OCI-LY7 (cell line): ENCODE data around the gene ZBTB20. TPM values are rescaled to one million over a fixed set of nuclear protein-coding genes. Genes with fewer than 3 reads are reported as not detected.

Experiments
- BruUV-seq: library from RNA; stranded (reverse); fragments of 400-500 nt; replicated peaks from 2 replicates; lab custom pipeline; 2021; lab: Mats Ljungman, UMichigan
- CTCF ChIA-PET: fragments of 300-600 bp; sonication (Branson Sonifier 250); formaldehyde crosslinking; loops from one replicate; lab custom pipeline; 2022; ENCODE audit warnings: antibody characterized with exemption; ENCODE audit not compliant: unreplicated experiment; lab: Charles Lee
- POLR2A ChIA-PET: fragments of 300-600 bp; sonication (Branson Sonifier 250); formaldehyde crosslinking; loops from one replicate; lab custom pipeline; 2022; ENCODE audit warnings: antibody characterized with exemption; lab: Charles Lee
- DNase-seq: peaks from one replicate; pipeline ENCODE4 v3.0.0-alpha.2; 2015; ENCODE audit warnings: low spot score
- H2AFZ ChIP-seq: fragments of 200-600 bp; sonication (generic), shearing (Covaris generic); 2 replicates; pipeline ENCODE4 v1.6.1; 2014; ENCODE audit warnings: mild to moderate bottlenecking, antibody characterized with exemption, low read length, moderate library complexity
- H3K27ac ChIP-seq: fragments of 200-600 bp; sonication (generic); 2 replicates; pipeline ENCODE4 v1.5.1; 2014; ENCODE audit warnings: mixed run types, low read depth, mild to moderate bottlenecking, moderate library complexity, low read length, inconsistent platforms; ENCODE audit not compliant: poor library complexity, severe bottlenecking
- H3K36me3 ChIP-seq: fragments of 200-600 bp; sonication (generic); 2 replicates; pipeline ENCODE4 v1.6.1; 2014; ENCODE audit warnings: mild to moderate bottlenecking, antibody characterized with exemption, low read length, moderate library complexity, mixed read lengths; ENCODE audit not compliant: insufficient read depth
- H3K4me1 ChIP-seq: fragments of 200-600 bp; sonication (generic); 2 replicates; pipeline ENCODE4 v1.5.1; 2014; ENCODE audit warnings: mild to moderate bottlenecking, low read length; ENCODE audit not compliant: insufficient read depth, poor library complexity, severe bottlenecking
- H3K4me2 ChIP-seq: fragments of 200-600 bp; sonication (generic); 2 replicates; pipeline ENCODE4 v1.6.1; 2014; ENCODE audit warnings: mild to moderate bottlenecking, low read length
- H3K4me3 ChIP-seq: fragments of 200-600 bp; sonication (generic); 2 replicates; pipeline ENCODE4 v1.5.1; 2014; ENCODE audit warnings: mild to moderate bottlenecking, low read depth, low read length; ENCODE audit not compliant: poor library complexity, severe bottlenecking
- H3K79me2 ChIP-seq: fragments of 200-600 bp; sonication (generic); 2 replicates; pipeline ENCODE4 v1.6.1; 2016; ENCODE audit warnings: low read depth, mild to moderate bottlenecking, low read length, moderate library complexity, mixed read lengths; ENCODE audit not compliant: insufficient read depth
- H3K9me2 ChIP-seq: fragments of 200-600 bp; sonication (generic); 2 replicates; pipeline ENCODE4 v1.6.1; 2016; ENCODE audit warnings: mild to moderate bottlenecking, low read length, mixed read lengths; ENCODE audit not compliant: insufficient read depth
- H3K9me3 ChIP-seq: fragments of 200-600 bp; sonication (generic); 2 replicates; pipeline ENCODE4 v1.6.1; 2014; ENCODE audit warnings: mild to moderate bottlenecking, mixed run types, low read length, mixed read lengths
- H4K20me1 ChIP-seq: fragments of 200-600 bp; sonication (generic); 2 replicates; pipeline ENCODE4 v1.6.1; 2014; ENCODE audit warnings: mild to moderate bottlenecking, antibody characterized with exemption, low read length, moderate library complexity, mixed read lengths; ENCODE audit not compliant: insufficient read depth
- CTCF ChIP-seq: fragments of 200-600 bp; sonication (generic); conservative IDR thresholded peaks from 2 replicates; pipeline ENCODE4 v1.5.1; 2014; ENCODE audit warnings: mild to moderate bottlenecking, antibody characterized with exemption, low read length, moderate library complexity, mixed read lengths
- EZH2phosphoT487 ChIP-seq: fragments of 200-600 bp; sonication (generic); IDR thresholded peaks from 2 replicates; pipeline ENCODE4 v1.6.1; 2018; ENCODE audit warnings: low read depth, borderline replicate concordance, mild to moderate bottlenecking, mixed run types, antibody characterized with exemption, low read length, moderate library complexity, mixed read lengths
- intact Hi-C: fragments of 100-400 bp; cut with micrococcal nuclease; formaldehyde crosslinking; loops from one replicate; pipeline ENCODE4 v1.10.0; 2022; ENCODE audit not compliant: unreplicated experiment
- total RNA-seq, 2 experiments: library from RNA; depleted of rRNA in 1 of 2; stranded (reverse); fragments of >200 nt in 1 of 2; shearing (Covaris generic) in 1 of 2; gene quantifications; 2 replicates each; pipeline ENCODE4 v1.2.3, GENCODE V29; 2014 to 2022

ZBTB20 gene
- total RNA-seq, 2 experiments from 2014 or later: 5.5 to 11.8 TPM

- no peaks in the 10 kb centered on the region for H4K20me1 ChIP-seq
- no peak overlapping the region for H3K27ac ChIP-seq
- no peak overlapping the region for H2AFZ ChIP-seq
- no peaks in the 10 kb centered on the region for H3K9me2 ChIP-seq
- no peaks in the 10 kb centered on the region for H3K79me2 ChIP-seq
- H3K9me3 ChIP-seq: no peaks in the 10 kb centered on the region
- DNase-seq: no peak
- POLR2A ChIA-PET: interaction anchor here (0.6 to 0.7 kb wide), 2 partner anchors 717 to 851 kb away, joined by 3 read pairs; no protein-coding TSS in a partner anchor
- no peaks in the 10 kb centered on the region for H3K36me3 ChIP-seq
- no peaks in the 10 kb centered on the region for H3K4me1 ChIP-seq
- intact Hi-C loops: no loop called here
- H3K4me2 ChIP-seq: no peak overlapping the region
- BruUV-seq: no TSS peak
- no peak for TF ChIP-seq EZH2phosphoT487
- no peak for TF ChIP-seq CTCF
- H3K4me3 ChIP-seq: no peak overlapping the region
- CTCF ChIA-PET: no interaction called here
Observed at GRCh38 chr3:114834175-114834940, 312.7 kb downstream of the ZBTB20 start.

GRCh38 chr3:114831861-114832260 lies 315.2 kb downstream of the ZBTB20 start:
- Histone ChIP-seq H3K9me2 (no peaks in the 10 kb centered on the region), H3K4me3 (no peak overlapping the region), H4K20me1 (no peaks in the 10 kb centered on the region), H3K9me3 (no peaks in the 10 kb centered on the region), H3K79me2 (no peaks in the 10 kb centered on the region), H3K36me3 (no peaks in the 10 kb centered on the region), H2AFZ (no peak overlapping the region), H3K4me1 (no peaks in the 10 kb centered on the region), H3K27ac (no peak overlapping the region), H3K4me2 (no peak overlapping the region)
- ChIA-PET POLR2A (interaction anchor here (0.7 to 1.1 kb wide), 2 partner anchors 11 to 25 kb away, joined by 3 to 4 read pairs; no protein-coding TSS in a partner anchor), CTCF (no interaction called here)
- intact Hi-C loops: no loop called here
- DNase-seq: no peak
- BruUV-seq: no TSS peak
- TF ChIP-seq EZH2phosphoT487 (no peak), CTCF (no peak)

- Histone ChIP-seq H3K9me3 (no peaks in the 10 kb centered on the region), H3K9me2 (no peaks in the 10 kb centered on the region), H3K4me2 (no peak overlapping the region), H3K36me3 (no peaks in the 10 kb centered on the region), H3K27ac (no peak overlapping the region), H4K20me1 (no peaks in the 10 kb centered on the region), H3K79me2 (no peaks in the 10 kb centered on the region), H3K4me3 (no peak overlapping the region), H2AFZ (no peak overlapping the region), H3K4me1 (no peaks in the 10 kb centered on the region)
- no TSS peak for BruUV-seq
- ChIA-PET CTCF (no interaction called here), POLR2A (interaction anchor here (0.6 kb wide), 2 partner anchors 96 to 835 kb away, joined by 3 read pairs; no protein-coding TSS in a partner anchor)
- no peak for DNase-seq
- TF ChIP-seq EZH2phosphoT487: no peak
- intact Hi-C loops: no loop called here
Observed at GRCh38 chr3:114830652-114831051, 316.4 kb downstream of the ZBTB20 start.
